T follicular helper cell (primary cell): ENCODE measurements around the gene CD19.
"Not testable (repeated sequence)": the region's sequence is repeated elsewhere in the genome, so short reads cannot be mapped to it uniquely, and the experiment has no call there.

Experiments used
- DNase-seq: peaks from one replicate; pipeline ENCODE4 v3.0.0-alpha.2; 2020; ENCODE audit warnings: low read depth
- total RNA-seq, 2 experiments: gene quantifications; one replicate each; lab custom pipeline; 2026; lab: John Stamatoyannopoulos, UW

CD19 gene
- 0 to 0.04 reads per million in 2 experiments for total RNA-seq

- no peak for DNase-seq
These were observed at the start of gene CD19 for GRCh38 chr16:28931801-28932225. Gene CD19, plus strand, starts transcription at chr16:28931971. Its CDS starts 30 bp downstream, at chr16:28932001.

GRCh38 chr16:28882551-28883160 is 49.1 kb upstream of the CD19 start:
- no peak for DNase-seq

DNA sequence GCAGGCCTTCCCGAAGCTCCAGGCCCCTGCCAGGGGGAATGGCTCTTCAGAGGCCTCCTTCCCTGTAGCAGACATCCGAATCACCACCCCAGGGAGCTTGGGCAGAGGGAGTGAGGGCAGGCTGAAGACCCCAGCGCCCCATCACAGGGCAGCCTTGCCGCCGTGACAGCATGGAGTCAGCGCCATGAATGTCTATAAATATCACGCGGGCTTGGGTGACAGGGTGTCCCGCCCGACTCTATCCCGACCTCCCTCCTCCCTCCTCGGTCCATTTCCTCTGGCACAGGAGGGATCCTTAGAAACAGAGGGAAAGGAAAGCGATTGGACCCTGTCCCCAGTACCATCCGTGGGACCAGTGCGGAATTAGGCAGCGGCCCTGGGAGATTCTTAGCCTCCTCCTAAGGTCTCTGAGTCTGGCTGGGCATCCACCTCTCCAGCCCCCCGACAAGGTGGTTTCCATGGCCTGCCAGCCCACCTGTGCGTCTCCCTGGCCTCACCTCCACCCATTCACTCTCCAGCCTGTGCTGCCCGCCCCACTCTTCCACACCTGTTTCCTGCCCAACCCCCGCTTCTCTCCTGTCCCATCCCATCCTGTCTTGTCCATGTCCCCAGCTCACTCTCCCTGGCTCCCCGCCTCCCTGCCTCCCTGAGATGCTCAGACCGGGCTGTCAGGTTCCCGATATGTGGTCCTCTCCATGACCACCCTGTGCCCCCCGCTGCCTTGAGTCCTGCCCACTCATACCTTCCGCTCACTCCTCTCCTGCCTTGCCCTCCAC is 48.4 kb upstream of the CD19 start:
- no peak for DNase-seq

GRCh38 chr16:28884045-28884444 is 47.7 kb upstream of the CD19 start:
- DNase-seq, result no peak

GRCh38 chr16:28886945-28887344 is 44.8 kb upstream of the CD19 start:
- no peak for DNase-seq

DNA sequence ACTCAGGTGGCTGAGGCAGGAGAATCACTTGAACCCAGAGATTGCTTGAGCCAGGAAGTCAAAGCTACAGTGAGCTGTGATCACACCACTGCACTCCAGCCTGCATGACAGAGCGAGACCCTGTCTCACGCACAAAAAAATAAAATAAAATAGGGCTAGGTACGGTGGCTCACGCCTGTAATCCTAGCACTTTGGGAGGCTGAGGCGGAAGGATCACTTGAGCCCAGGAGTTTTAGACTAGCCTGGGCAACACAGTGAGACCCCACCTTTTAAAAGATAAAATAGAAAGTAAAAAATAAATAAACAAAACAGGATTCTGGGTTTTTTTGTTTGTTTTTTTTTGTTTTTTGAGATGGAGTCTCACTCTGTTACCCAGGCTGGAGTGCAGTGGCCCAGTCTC is 41.4 kb upstream of the CD19 start:
- DNase-seq, result not testable (repeated sequence)

- DNase-seq, result no peak
These were observed 39.5 kb upstream of the CD19 start for GRCh38 chr16:28891964-28892890.

- no peak for DNase-seq
These were observed 38.5 kb upstream of the CD19 start for GRCh38 chr16:28893291-28893690.

GRCh38 chr16:28895609-28896008 is 36.2 kb upstream of the CD19 start:
- no peak for DNase-seq

GRCh38 chr16:28897826-28898225 is 33.9 kb upstream of the CD19 start:
- no peak for DNase-seq

- no peak for DNase-seq
These were observed 33.5 kb upstream of the CD19 start for GRCh38 chr16:28898266-28898665.

- DNase-seq, result no peak
These were observed 32.8 kb upstream of the CD19 start for GRCh38 chr16:28898942-28899341.

GRCh38 chr16:28899882-28900590 is 31.7 kb upstream of the CD19 start:
- DNase-seq, result no peak

DNA sequence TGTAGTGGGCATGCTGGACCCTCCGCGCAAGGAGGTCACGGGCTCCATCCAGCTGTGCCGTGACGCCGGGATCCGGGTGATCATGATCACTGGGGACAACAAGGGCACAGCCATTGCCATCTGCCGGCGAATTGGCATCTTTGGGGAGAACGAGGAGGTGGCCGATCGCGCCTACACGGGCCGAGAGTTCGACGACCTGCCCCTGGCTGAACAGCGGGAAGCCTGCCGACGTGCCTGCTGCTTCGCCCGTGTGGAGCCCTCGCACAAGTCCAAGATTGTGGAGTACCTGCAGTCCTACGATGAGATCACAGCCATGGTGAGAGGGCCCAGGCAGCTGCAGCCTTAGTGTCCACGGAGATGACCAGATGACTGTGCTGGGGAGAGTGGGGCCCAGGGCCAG is 31.2 kb upstream of the CD19 start:
- DNase-seq, result no peak

DNA sequence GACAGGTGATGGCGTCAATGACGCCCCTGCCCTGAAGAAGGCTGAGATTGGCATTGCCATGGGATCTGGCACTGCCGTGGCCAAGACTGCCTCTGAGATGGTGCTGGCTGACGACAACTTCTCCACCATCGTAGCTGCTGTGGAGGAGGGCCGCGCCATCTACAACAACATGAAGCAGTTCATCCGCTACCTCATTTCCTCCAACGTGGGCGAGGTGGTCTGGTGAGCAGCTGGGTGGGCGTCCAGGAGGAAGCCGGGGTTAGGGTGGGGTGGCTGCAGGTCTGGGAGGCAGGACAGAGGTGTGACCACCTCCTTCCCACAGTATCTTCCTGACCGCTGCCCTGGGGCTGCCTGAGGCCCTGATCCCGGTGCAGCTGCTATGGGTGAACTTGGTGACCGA is 29.9 kb upstream of the CD19 start:
- no peak for DNase-seq

- no peak for DNase-seq
These were observed 28.9 kb upstream of the CD19 start for GRCh38 chr16:28902909-28903308.

- DNase-seq, result no peak
These were observed 28.3 kb upstream of the CD19 start for GRCh38 chr16:28903344-28904042.

DNA sequence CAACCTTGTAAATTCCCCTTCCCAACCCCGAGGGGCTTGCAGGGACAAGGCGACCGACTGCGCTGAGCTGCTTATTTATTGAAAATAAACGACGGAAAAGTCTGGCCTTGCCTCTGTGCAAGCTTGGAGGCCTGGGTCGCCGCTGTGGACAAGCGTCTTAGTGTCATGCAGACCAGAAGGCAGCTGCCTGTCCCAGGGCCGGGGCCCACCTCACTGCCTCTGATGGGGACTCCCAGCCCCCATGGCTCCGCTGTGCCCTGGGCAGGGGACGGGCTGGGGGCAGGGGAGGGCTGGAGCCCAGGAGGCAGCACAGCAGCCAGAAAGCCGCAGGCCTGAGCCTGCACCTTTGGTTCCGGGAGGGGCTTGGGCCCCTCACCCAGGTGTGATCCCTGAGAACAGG is 27.4 kb upstream of the CD19 start:
- DNase-seq, result no peak

GRCh38 chr16:28904828-28905227 is 26.9 kb upstream of the CD19 start:
- no peak for DNase-seq

DNA sequence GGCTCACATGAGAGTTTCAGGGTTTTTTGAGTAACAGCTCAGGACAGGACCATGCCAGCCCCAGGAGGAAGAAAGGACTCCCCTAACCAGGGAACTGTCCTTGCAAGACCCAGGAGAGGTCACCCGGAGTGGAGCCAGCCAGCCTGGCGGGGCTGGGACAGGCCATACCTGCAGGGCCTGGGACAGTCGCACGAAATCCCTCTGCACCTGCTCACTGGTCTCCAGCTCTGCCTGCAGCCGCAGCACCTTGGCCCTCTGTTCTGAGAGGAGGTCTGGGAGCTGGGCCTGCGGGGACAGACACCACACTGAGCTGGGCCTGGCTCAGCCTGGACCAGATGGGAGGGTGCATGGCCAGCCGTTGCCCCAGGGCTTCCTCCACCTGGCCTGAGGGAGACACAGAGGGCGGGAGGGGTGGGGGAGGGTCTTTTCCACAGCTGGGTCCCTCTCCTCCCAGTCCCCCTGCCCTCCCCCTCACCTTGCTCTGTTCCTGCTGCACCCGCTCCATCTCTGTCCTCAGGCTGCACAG is 26.5 kb upstream of the CD19 start:
- DNase-seq, result no peak

- no peak for DNase-seq
These were observed 25.9 kb upstream of the CD19 start for GRCh38 chr16:28905800-28906372.
